ENCODE measurements around the gene CACNA2D2.

CACNA2D2 gene

DNA sequence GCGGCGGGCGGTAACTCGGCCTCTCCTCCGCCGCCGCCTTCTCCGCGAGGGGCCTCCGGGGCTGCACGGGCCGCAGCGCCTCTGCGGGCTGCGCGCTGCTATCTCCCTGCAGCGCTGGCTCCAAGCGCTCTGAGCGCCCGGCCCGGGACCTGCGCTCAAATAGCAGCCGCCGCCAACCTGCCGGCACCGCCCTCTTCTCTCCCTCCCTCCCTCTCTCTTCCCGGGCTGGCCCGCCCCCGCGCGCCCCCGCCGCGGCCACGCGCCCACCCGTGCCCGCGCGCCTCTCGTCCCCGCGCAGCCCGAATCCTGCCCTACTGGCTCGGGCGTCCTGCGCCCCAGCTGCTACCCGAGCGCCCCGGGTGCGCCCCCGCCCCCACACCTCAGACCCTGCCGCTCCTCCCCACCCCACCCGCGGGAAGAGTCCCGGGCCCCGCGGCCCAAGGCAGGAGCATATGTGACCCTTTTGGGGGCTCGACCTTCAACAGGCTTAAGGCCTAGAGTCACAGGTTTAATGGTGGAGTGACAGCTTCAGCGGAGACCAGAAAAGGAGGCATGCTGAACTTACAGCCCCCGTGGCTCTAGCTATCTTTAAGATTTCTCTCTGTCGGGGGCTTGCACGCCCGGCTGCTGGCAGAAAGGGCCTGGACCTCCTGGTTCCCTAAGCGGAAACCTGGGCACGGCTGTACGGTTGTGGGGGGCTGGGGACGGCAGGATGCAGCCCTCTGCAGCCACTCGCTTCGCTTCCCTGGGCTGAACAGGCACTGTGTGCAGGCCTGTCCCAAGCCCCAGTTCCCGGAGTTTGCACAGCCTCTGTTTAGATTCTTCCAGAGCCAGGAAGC, at the start of gene CACNA2D2:
CACNA2D2 (minus strand) TSS at position 131 of the 839 bp plus-strand sequence. CDS start 211 bp downstream, outside the sequence.
- Histone ChIP-seq H3K36me3 (ENCODE audit: insufficient read depth, low read length) (no peaks in the 10 kb centered on the region), H3K27me3 (ENCODE audit: insufficient read depth, low read length) (peaks cover 67% of the 10 kb centered on the region), H2AFZ (ENCODE audit: low read depth, low read length) (peak within 1 kb of the TSS; percentile 86), H3K4me3 (ENCODE audit: low read length) (peak within 1 kb of the TSS; percentile 53), H3K4me1 (ENCODE audit: insufficient read depth, low read length) (peaks cover 11% of the 10 kb centered on the region), H3K9me3 (ENCODE audit: low read length) (no peaks in the 10 kb centered on the region)

GRCh38 chr3:50552598-50552997, 49.2 kb upstream of the CACNA2D2 start:
- no peak overlapping the region for H2AFZ ChIP-seq (ENCODE audit: low read depth, low read length)
- no peaks in the 10 kb centered on the region for H3K9me3 ChIP-seq (ENCODE audit: low read length)
- no peak overlapping the region for H3K4me3 ChIP-seq (ENCODE audit: low read length)
- peaks cover 38% of the 10 kb centered on the region for H3K27me3 ChIP-seq (ENCODE audit: insufficient read depth, low read length)
- H3K36me3 ChIP-seq (ENCODE audit: insufficient read depth, low read length) = no peaks in the 10 kb centered on the region
- H3K4me1 ChIP-seq (ENCODE audit: insufficient read depth, low read length) = no peaks in the 10 kb centered on the region

- peaks cover 34% of the 10 kb centered on the region for H3K27me3 ChIP-seq (ENCODE audit: insufficient read depth, low read length)
- no peaks in the 10 kb centered on the region for H3K4me1 ChIP-seq (ENCODE audit: insufficient read depth, low read length)
- H3K36me3 ChIP-seq (ENCODE audit: insufficient read depth, low read length) = no peaks in the 10 kb centered on the region
- H3K4me3 ChIP-seq (ENCODE audit: low read length) = no peak overlapping the region
- no peak overlapping the region for H2AFZ ChIP-seq (ENCODE audit: low read depth, low read length)
- H3K9me3 ChIP-seq (ENCODE audit: low read length) = no peaks in the 10 kb centered on the region
Observed at GRCh38 chr3:50551681-50552435, 48.4 kb upstream of the CACNA2D2 start.

DNA sequence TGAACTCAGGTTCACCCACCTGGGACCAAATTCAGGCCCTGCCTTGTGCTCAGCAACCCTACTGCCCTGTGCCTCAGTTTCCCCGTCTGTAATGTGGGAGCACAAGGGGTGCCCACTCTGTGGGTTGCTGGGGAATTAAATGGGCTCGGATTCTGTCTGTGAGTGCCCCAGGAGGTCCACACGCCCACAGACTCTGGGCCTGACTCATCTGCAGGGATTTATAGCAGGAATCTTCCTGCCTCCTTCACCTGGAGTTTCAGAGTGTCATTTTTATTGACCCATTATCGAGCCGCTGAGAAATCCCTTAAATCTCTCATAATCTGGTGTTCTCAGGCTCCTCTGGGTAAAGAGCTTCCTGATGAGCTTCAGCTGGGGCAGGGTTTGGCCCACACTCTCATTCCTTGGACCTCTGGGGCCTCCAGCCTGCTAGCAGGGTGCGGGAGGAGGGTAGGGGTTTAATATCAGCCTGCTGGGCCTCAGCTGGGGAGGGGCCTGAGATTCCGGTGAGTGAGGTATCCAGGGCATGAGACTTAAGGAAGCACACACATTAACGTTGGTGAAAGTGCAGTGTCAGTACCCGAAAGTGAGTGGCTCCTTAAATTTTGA, 47.7 kb upstream of the CACNA2D2 start:
- Histone ChIP-seq H3K4me3 (ENCODE audit: low read length) (no peak overlapping the region), H3K4me1 (ENCODE audit: insufficient read depth, low read length) (no peaks in the 10 kb centered on the region), H3K36me3 (ENCODE audit: insufficient read depth, low read length) (no peaks in the 10 kb centered on the region), H2AFZ (ENCODE audit: low read depth, low read length) (no peak overlapping the region), H3K9me3 (ENCODE audit: low read length) (no peaks in the 10 kb centered on the region), H3K27me3 (ENCODE audit: insufficient read depth, low read length) (peaks cover 31% of the 10 kb centered on the region)

GRCh38 chr3:50550079-50550736, 46.8 kb upstream of the CACNA2D2 start:
- Histone ChIP-seq H3K4me3 (ENCODE audit: low read length) (no peak overlapping the region), H3K27me3 (ENCODE audit: insufficient read depth, low read length) (peaks cover 28% of the 10 kb centered on the region), H3K36me3 (ENCODE audit: insufficient read depth, low read length) (no peaks in the 10 kb centered on the region), H3K9me3 (ENCODE audit: low read length) (no peaks in the 10 kb centered on the region), H3K4me1 (ENCODE audit: insufficient read depth, low read length) (no peaks in the 10 kb centered on the region), H2AFZ (ENCODE audit: low read depth, low read length) (no peak overlapping the region)

- no peak overlapping the region for H2AFZ ChIP-seq (ENCODE audit: low read depth, low read length)
- no peak overlapping the region for H3K4me3 ChIP-seq (ENCODE audit: low read length)
- peaks cover 22% of the 10 kb centered on the region for H3K27me3 ChIP-seq (ENCODE audit: insufficient read depth, low read length)
- no peaks in the 10 kb centered on the region for H3K36me3 ChIP-seq (ENCODE audit: insufficient read depth, low read length)
- H3K4me1 ChIP-seq (ENCODE audit: insufficient read depth, low read length) = no peaks in the 10 kb centered on the region
- H3K9me3 ChIP-seq (ENCODE audit: low read length) = no peaks in the 10 kb centered on the region
Observed at GRCh38 chr3:50549226-50549625, 45.8 kb upstream of the CACNA2D2 start.

GRCh38 chr3:50545781-50546180, 42.3 kb upstream of the CACNA2D2 start:
- no peaks in the 10 kb centered on the region for H3K36me3 ChIP-seq (ENCODE audit: insufficient read depth, low read length)
- no peak overlapping the region for H3K4me3 ChIP-seq (ENCODE audit: low read length)
- no peaks in the 10 kb centered on the region for H3K4me1 ChIP-seq (ENCODE audit: insufficient read depth, low read length)
- no peak overlapping the region for H2AFZ ChIP-seq (ENCODE audit: low read depth, low read length)
- no peaks in the 10 kb centered on the region for H3K9me3 ChIP-seq (ENCODE audit: low read length)
- peaks cover 5% of the 10 kb centered on the region for H3K27me3 ChIP-seq (ENCODE audit: insufficient read depth, low read length)

GRCh38 chr3:50542177-50543034, 39.0 kb upstream of the CACNA2D2 start:
- no peaks in the 10 kb centered on the region for H3K9me3 ChIP-seq (ENCODE audit: low read length)
- no peaks in the 10 kb centered on the region for H3K36me3 ChIP-seq (ENCODE audit: insufficient read depth, low read length)
- H2AFZ ChIP-seq (ENCODE audit: low read depth, low read length) = no peak overlapping the region
- peaks cover 17% of the 10 kb centered on the region for H3K27me3 ChIP-seq (ENCODE audit: insufficient read depth, low read length)
- H3K4me1 ChIP-seq (ENCODE audit: insufficient read depth, low read length) = peaks cover 4% of the 10 kb centered on the region
- H3K4me3 ChIP-seq (ENCODE audit: low read length) = no peak overlapping the region

DNA sequence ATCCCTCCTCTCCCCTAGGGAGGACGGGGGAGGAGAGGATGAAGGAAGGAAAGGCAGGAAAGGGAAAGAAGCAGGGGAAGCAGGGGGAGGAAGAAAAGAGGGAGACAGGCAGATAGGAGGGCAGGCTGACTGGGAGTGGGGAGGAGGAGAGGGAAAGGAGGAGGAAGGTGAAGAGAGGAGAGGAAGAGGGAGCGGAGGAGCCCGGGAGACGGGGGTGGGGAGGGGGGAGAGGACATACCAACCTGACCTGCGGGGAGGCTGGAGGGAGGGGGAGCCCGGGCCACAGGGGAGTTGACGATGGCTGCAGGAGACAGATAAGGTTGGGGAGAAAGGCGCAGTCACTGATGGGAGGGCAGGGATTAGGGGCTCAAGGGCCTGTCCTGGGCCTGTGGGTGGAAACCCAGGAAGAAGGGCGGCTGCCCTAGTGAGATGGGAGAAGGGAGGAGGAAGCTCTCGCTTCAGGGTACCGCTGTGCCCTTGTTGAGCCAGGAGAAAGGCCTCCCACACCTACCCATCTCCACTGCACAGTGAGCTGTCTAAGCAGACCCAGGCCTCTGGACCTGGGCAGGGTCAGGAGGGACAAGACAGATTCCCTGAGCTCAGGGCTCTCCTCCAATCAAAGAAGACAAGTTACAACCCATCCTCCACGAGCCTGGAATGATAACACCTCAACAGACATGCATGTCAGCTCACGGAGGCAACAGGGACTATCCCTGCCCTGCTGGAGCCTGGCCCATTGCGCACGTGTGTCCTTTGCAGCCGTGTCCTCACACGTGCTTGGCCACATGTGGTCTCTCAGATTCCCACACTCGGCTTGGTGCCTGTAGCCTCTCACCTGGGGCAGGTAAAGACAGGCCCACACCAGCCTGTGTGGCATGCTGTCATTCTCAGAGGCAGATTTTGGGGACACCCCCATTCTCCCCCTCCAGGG, 36.2 kb upstream of the CACNA2D2 start:
- H3K4me1 ChIP-seq (ENCODE audit: insufficient read depth, low read length) = peaks cover 4% of the 10 kb centered on the region
- no peak overlapping the region for H2AFZ ChIP-seq (ENCODE audit: low read depth, low read length)
- no peaks in the 10 kb centered on the region for H3K36me3 ChIP-seq (ENCODE audit: insufficient read depth, low read length)
- H3K4me3 ChIP-seq (ENCODE audit: low read length) = no peak overlapping the region
- peaks cover 21% of the 10 kb centered on the region for H3K27me3 ChIP-seq (ENCODE audit: insufficient read depth, low read length)
- no peaks in the 10 kb centered on the region for H3K9me3 ChIP-seq (ENCODE audit: low read length)

DNA sequence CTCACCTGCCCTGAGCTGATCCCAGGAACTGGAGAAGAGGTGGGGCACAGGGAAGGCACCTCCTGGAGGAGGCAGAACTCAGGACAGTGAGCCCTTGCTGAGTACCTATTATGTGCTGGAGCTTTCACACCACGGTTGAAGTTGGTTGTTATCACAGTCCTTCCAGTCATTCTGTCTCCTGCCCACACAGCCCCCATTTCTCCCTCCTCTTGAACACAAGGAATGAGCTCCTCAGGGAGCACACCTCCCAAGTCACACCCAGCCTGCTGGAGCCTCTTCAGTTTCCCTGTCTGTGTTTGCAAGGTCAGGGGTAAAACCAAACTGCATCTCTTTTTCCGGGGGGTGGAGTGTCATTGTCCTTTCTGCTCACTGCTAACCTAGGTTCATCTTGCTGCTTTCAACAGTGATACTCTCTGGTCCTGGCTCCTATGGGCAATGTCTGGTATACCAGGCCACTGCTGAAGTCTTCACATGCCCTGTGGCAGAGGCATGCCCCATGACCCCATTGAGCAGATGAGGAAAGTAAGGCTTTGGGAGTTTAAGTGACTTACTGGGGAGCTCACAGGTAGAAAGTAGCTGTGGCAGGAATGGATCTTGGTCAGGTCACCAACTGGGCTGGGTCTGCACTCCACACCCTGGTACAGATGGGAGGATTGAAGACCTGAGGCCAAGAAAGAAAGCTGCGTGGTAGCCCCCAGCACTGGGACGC, 34.1 kb upstream of the CACNA2D2 start:
- Histone ChIP-seq H3K9me3 (ENCODE audit: low read length) (no peaks in the 10 kb centered on the region), H3K36me3 (ENCODE audit: insufficient read depth, low read length) (no peaks in the 10 kb centered on the region), H3K27me3 (ENCODE audit: insufficient read depth, low read length) (peaks cover 23% of the 10 kb centered on the region), H3K4me1 (ENCODE audit: insufficient read depth, low read length) (peaks cover 17% of the 10 kb centered on the region), H2AFZ (ENCODE audit: low read depth, low read length) (no peak overlapping the region), H3K4me3 (ENCODE audit: low read length) (no peak overlapping the region)
